ENCODE measurements around the gene CPXM2. TPM values are rescaled to one million over a fixed set of nuclear protein-coding genes. Genes with fewer than 3 reads are reported as not detected.

CPXM2 gene
- polyA plus RNA-seq, 1 donor (not counting 4 experiments of a cell fraction or from before 2014, with no cell fraction given): 0.03 TPM

GRCh38 chr10:123938890-123939289 lies 47.3 kb upstream of the CPXM2 start:
- DNase-seq (ENCODE audit: low read depth, low spot score) (no peak), FAIRE-seq (no peak)
- H2AFZ ChIP-seq (ENCODE audit: control insufficient read depth, low read length): no peak overlapping the region
- H3K4me1 ChIP-seq (ENCODE audit: control insufficient read depth, extremely low read depth, insufficient read depth, low read length): no peaks in the 10 kb centered on the region
- H3K27ac ChIP-seq (ENCODE audit: control insufficient read depth, insufficient read depth, low read length): no peak overlapping the region
- H3K4me2 ChIP-seq (ENCODE audit: control insufficient read depth, extremely low read depth, insufficient read depth, low read depth, low read length): no peak overlapping the region
- no peak overlapping the region for H3K4me3 ChIP-seq (ENCODE audit: control insufficient read depth in 2 of 3, extremely low read depth in 1 of 3, insufficient read depth in 2 of 3, low read depth in 1 of 3, low read length in 3 of 3)
- no peaks in the 10 kb centered on the region for H3K9me1 ChIP-seq (ENCODE audit: control insufficient read depth, extremely low read depth, insufficient read depth, low read length)
- dilution Hi-C loops (cut with MboI; ENCODE audit: extremely low pct_ligation_motif_present, low sequenced_read_pairs): no loop called here
- TF ChIP-seq CTCF (optimal IDR thresholded peaks at IDR 0.05 in 1 of 3, IDR thresholded peaks at IDR 0.05 in 1 of 3, conservative IDR thresholded peaks at IDR 0.05 in 1 of 3; ENCODE audit: extremely low read depth in 1 of 3, insufficient read depth in 2 of 3, low read length in 3 of 3) (no peak), EZH2 (IDR thresholded peaks at IDR 0.05; ENCODE audit: low read length) (no peak)
- H3K9me3 ChIP-seq (ENCODE audit: control insufficient read depth, low read depth, low read length): no peaks in the 10 kb centered on the region
- H3K27me3 ChIP-seq (ENCODE audit: control insufficient read depth, extremely low read depth, insufficient read depth, low read length): no peaks in the 10 kb centered on the region
- no peaks in the 10 kb centered on the region for H4K20me1 ChIP-seq (ENCODE audit: control insufficient read depth, extremely low read depth, insufficient read depth, low read length)
- H3K9ac ChIP-seq (ENCODE audit: control insufficient read depth, extremely low read depth, insufficient read depth, low read length): no peak overlapping the region
- H3K36me3 ChIP-seq (ENCODE audit: control insufficient read depth in 2 of 2, extremely low read depth in 1 of 2, insufficient read depth in 2 of 2, low read length in 2 of 2): no peaks in the 10 kb centered on the region
- H3K79me2 ChIP-seq (ENCODE audit: control insufficient read depth, insufficient read depth, low read length): no peaks in the 10 kb centered on the region

GRCh38 chr10:123936426-123936825 lies 44.8 kb upstream of the CPXM2 start:
- Histone ChIP-seq H3K27ac (ENCODE audit: control insufficient read depth, insufficient read depth, low read length) (no peak overlapping the region), H3K4me1 (ENCODE audit: control insufficient read depth, extremely low read depth, insufficient read depth, low read length) (no peaks in the 10 kb centered on the region), H3K9ac (ENCODE audit: control insufficient read depth, extremely low read depth, insufficient read depth, low read length) (no peak overlapping the region), H3K9me3 (ENCODE audit: control insufficient read depth, low read depth, low read length) (no peaks in the 10 kb centered on the region), H3K36me3 (ENCODE audit: control insufficient read depth in 2 of 2, extremely low read depth in 1 of 2, insufficient read depth in 2 of 2, low read length in 2 of 2) (no peaks in the 10 kb centered on the region), H3K9me1 (ENCODE audit: control insufficient read depth, extremely low read depth, insufficient read depth, low read length) (no peaks in the 10 kb centered on the region), H2AFZ (ENCODE audit: control insufficient read depth, low read length) (no peak overlapping the region), H4K20me1 (ENCODE audit: control insufficient read depth, extremely low read depth, insufficient read depth, low read length) (no peaks in the 10 kb centered on the region), H3K79me2 (ENCODE audit: control insufficient read depth, insufficient read depth, low read length) (no peaks in the 10 kb centered on the region), H3K4me3 (ENCODE audit: control insufficient read depth in 2 of 3, extremely low read depth in 1 of 3, insufficient read depth in 2 of 3, low read depth in 1 of 3, low read length in 3 of 3) (no peak overlapping the region), H3K27me3 (ENCODE audit: control insufficient read depth, extremely low read depth, insufficient read depth, low read length) (no peaks in the 10 kb centered on the region), H3K4me2 (ENCODE audit: control insufficient read depth, extremely low read depth, insufficient read depth, low read depth, low read length) (no peak overlapping the region)
- TF ChIP-seq CTCF (optimal IDR thresholded peaks at IDR 0.05 in 1 of 3, IDR thresholded peaks at IDR 0.05 in 1 of 3, conservative IDR thresholded peaks at IDR 0.05 in 1 of 3; ENCODE audit: extremely low read depth in 1 of 3, insufficient read depth in 2 of 3, low read length in 3 of 3) (no peak), EZH2 (IDR thresholded peaks at IDR 0.05; ENCODE audit: low read length) (no peak)
- FAIRE-seq (no peak), DNase-seq (ENCODE audit: low read depth, low spot score) (no peak)
- dilution Hi-C loops (cut with MboI; ENCODE audit: extremely low pct_ligation_motif_present, low sequenced_read_pairs): no loop called here
